Endothelial cell of umbilical vein (primary cell): ENCODE data around the gene TUBA1C. TPM values are rescaled to one million over a fixed set of nuclear protein-coding genes. Genes with fewer than 3 reads are reported as not detected.

Experiments
- BruUV-seq: library from RNA; stranded (reverse); fragments of 400-500 nt; replicated peaks from 2 replicates; lab custom pipeline; 2021; lab: Mats Ljungman, UMichigan
- CTCF ChIA-PET: fragments of 300-600, 350-600 bp; sonication (Branson Sonifier 250); formaldehyde crosslinking; loops from one replicate; lab custom pipeline; 2021; ENCODE audit warnings: antibody characterized with exemption, inconsistent platforms; lab: Charles Lee
- POLR2A ChIA-PET: fragments of 300-600, 350-600 bp; sonication (Branson Sonifier 250); formaldehyde crosslinking; loops from one replicate; lab custom pipeline; 2021; ENCODE audit warnings: antibody characterized with exemption, inconsistent platforms; lab: Charles Lee
- DNase-seq: peaks from one replicate; pipeline ENCODE4 v3.0.0-alpha.2; 2011; ENCODE audit warnings: low read depth, low spot score
- FAIRE-seq: peaks from 2 replicates; lab custom pipeline; 2011; peaks lifted over from hg19 to GRCh38; lab: Jason Lieb, UNC
- H2AFZ ChIP-seq: 2 replicates; pipeline ENCODE4 v1.6.0; 2012; ENCODE audit warnings: low read depth, low read length, control low read depth, inconsistent platforms
- H3K27ac ChIP-seq: 2 replicates; pipeline ENCODE4 v1.5.1; 2011; ENCODE audit warnings: low read depth, mild to moderate bottlenecking, control low read depth, low read length, moderate library complexity; ENCODE audit not compliant: insufficient read depth
- H3K27me3 ChIP-seq, 2 experiments: 2 replicates each; pipeline versions ENCODE4 v1.6.0 to v1.6.1; 2011; ENCODE audit warnings: low read length in 2 of 2, mixed read lengths in 1 of 2; ENCODE audit not compliant: control insufficient read depth in 2 of 2, insufficient read depth in 2 of 2
- H3K36me3 ChIP-seq, 2 experiments: 2 replicates in 1 of 2; 3 replicates in 1 of 2; pipeline ENCODE4 v1.5.1; 2011; ENCODE audit warnings: low read length in 2 of 2, mild to moderate bottlenecking in 1 of 2, moderate library complexity in 1 of 2; ENCODE audit not compliant: control insufficient read depth in 2 of 2, insufficient read depth in 2 of 2; ENCODE audit errors: extremely low read depth in 1 of 2
- H3K4me1 ChIP-seq: 3 replicates; pipeline ENCODE4 v1.5.1; 2011; ENCODE audit warnings: mild to moderate bottlenecking, low read length; ENCODE audit not compliant: control insufficient read depth, insufficient read depth; ENCODE audit errors: extremely low read depth
- H3K4me2 ChIP-seq: 2 replicates; pipeline ENCODE4 v1.6.1; 2011; ENCODE audit warnings: low read length, control low read depth, mixed read lengths; ENCODE audit not compliant: insufficient read depth
- H3K4me3 ChIP-seq, 3 experiments: fragments of 200-600 bp in 1 of 3; sonication (generic), shearing (Covaris generic) in 1 of 3; replicated peaks in 1 of 3; 2 replicates each; pipeline ENCODE4 v1.5.1; 2011 to 2016; ENCODE audit warnings: control low read depth in 3 of 3, low read length in 3 of 3, mild to moderate bottlenecking in 2 of 3, inconsistent platforms in 1 of 3, low read depth in 1 of 3, moderate library complexity in 1 of 3; ENCODE audit not compliant: insufficient read depth in 1 of 3
- H3K79me2 ChIP-seq: 2 replicates; pipeline ENCODE4 v1.6.0; 2012; ENCODE audit warnings: low read length, inconsistent platforms; ENCODE audit not compliant: control insufficient read depth, insufficient read depth
- H3K9ac ChIP-seq: replicated peaks from 2 replicates; pipeline ENCODE3; 2011; ENCODE audit warnings: low read length, control low read depth; ENCODE audit not compliant: insufficient read depth; ENCODE audit errors: extremely low read depth
- H3K9me1 ChIP-seq: replicated peaks from 3 replicates; pipeline ENCODE4 v1.6.0; 2011; ENCODE audit warnings: mild to moderate bottlenecking, low read length; ENCODE audit not compliant: control insufficient read depth, insufficient read depth; ENCODE audit errors: extremely low read depth
- H3K9me3 ChIP-seq: replicated peaks from 2 replicates; pipeline ENCODE4 v1.5.1; 2012; ENCODE audit warnings: low read length, inconsistent platforms; ENCODE audit not compliant: control insufficient read depth, insufficient read depth
- H4K20me1 ChIP-seq: replicated peaks from 2 replicates; pipeline ENCODE3; 2011; ENCODE audit warnings: mild to moderate bottlenecking, low read length; ENCODE audit not compliant: control insufficient read depth, insufficient read depth; ENCODE audit errors: extremely low read depth
- EZH2 ChIP-seq: IDR thresholded peaks from 2 replicates; pipeline ENCODE4 v1.6.1; 2012; ENCODE audit warnings: borderline replicate concordance, low read depth, mild to moderate bottlenecking, moderate library complexity, low read length, inconsistent platforms; ENCODE audit not compliant: severe bottlenecking
- FOS ChIP-seq: IDR thresholded peaks from 2 replicates; pipeline ENCODE4 v1.6.1; 2011; ENCODE audit warnings: mild to moderate bottlenecking, low read length, moderate library complexity, borderline replicate concordance; ENCODE audit not compliant: insufficient read depth
- GATA2 ChIP-seq: IDR thresholded peaks from 2 replicates; pipeline ENCODE4 v1.7.0; 2011; ENCODE audit warnings: low read depth, mild to moderate bottlenecking, moderate library complexity, mixed read lengths, low read length; ENCODE audit not compliant: insufficient read length, insufficient read depth
- JUN ChIP-seq: IDR thresholded peaks from 2 replicates; pipeline ENCODE4 v1.6.1; 2011; ENCODE audit warnings: borderline replicate concordance, low read depth; ENCODE audit not compliant: insufficient read length, insufficient read depth
- MYC ChIP-seq: IDR thresholded peaks from one replicate; pipeline ENCODE4 v1.6.1; 2011; ENCODE audit warnings: mild to moderate bottlenecking, low read depth, low read length
- POLR2A ChIP-seq: IDR thresholded peaks from 2 replicates; pipeline ENCODE4 v1.6.1; 2012; ENCODE audit warnings: low read depth, mild to moderate bottlenecking, control low read depth, low read length
- POLR2AphosphoS5 ChIP-seq: IDR thresholded peaks from 2 replicates; pipeline ENCODE4 v1.6.1; 2012; ENCODE audit warnings: low read depth, mild to moderate bottlenecking, control low read depth, low read length, moderate library complexity; ENCODE audit not compliant: insufficient read depth
- dilution Hi-C: fragments of 300-500 bp; cut with MboI; formaldehyde crosslinking; loops from one replicate; pipeline ENCODE4 v1.15.0; 2019; ENCODE audit warnings: low sequenced_read_pairs; ENCODE audit not compliant: extremely low pct_ligation_motif_present
- intact Hi-C: fragments of 100-400 bp; cut with micrococcal nuclease; formaldehyde crosslinking; loops from one replicate; pipeline ENCODE4 v1.10.0; 2022
- polyA plus RNA-seq, 4 experiments: library from polyadenylated mRNA; depleted of rRNA in 3 of 4; stranded (reverse) in 3 of 4; unstranded in 1 of 4; fragments of >200 nt; gene quantifications; 2 replicates each; pipeline versions ENCODE4 v1.2.1 to v1.2.3, GENCODE V29; 2011 to 2012; ENCODE audit warnings: missing spikeins in 1 of 4
- total RNA-seq: library from RNA; stranded (reverse); gene quantifications from 2 replicates; pipeline ENCODE4 v1.2.3, GENCODE V29; 2021
- TF ChIP-seq, protein P1 (sequence below): IDR thresholded peaks from 2 replicates; pipeline ENCODE4 v1.6.1; 2011; ENCODE audit not compliant: insufficient read depth, insufficient read length
- TF ChIP-seq, protein P2 (sequence below), 2 donors: IDR thresholded peaks; 1 replicate in 1 of 2; 2 replicates in 1 of 2; pipeline ENCODE4 v1.5.1; 2011; ENCODE audit warnings: low read length in 2 of 2, mild to moderate bottlenecking in 2 of 2, moderate library complexity in 2 of 2, control low read depth in 1 of 2, inconsistent platforms in 1 of 2, low read depth in 1 of 2; ENCODE audit not compliant: insufficient read depth in 1 of 2; ENCODE audit errors: extremely low read depth in 1 of 2

TUBA1C gene
- total and polyA plus RNA-seq, 2 donors (not counting 3 experiments of a cell fraction or from before 2014, with no cell fraction given), result 515 to 2,063 TPM

DNA sequence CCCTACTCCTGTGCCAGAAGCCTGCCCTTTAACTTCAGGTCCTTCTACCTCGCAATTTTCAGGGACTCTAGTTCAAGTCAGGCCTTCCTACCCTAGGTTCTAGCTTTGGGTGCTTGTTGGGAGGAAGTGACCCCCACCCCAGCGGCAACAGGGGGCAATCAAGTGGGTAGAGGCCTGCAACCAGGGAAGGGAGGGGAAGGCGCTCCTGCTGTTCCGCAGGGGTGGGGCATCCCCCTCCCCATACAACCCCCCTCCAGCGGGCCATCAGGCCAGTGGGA lies 29.9 kb downstream of the TUBA1C start:
- ChIA-PET CTCF (interaction anchor here (0.8 to 12.9 kb wide), 15 partner anchors 8 to 316 kb away, joined by 3 to 173 read pairs (median 4); partner anchors contain the start of gene DNAJC22), POLR2A (interaction anchor here (0.5 to 1.1 kb wide), 3 partner anchors 50 to 217 kb away, joined by 3 to 4 read pairs (median 3); partner anchors contain the start of gene SPATS2)
- no peaks in the 10 kb centered on the region for H3K9me3 ChIP-seq
- no peak overlapping the region for H2AFZ ChIP-seq
- no peak overlapping the region for H3K4me2 ChIP-seq
- FAIRE-seq (no peak), DNase-seq (no peak)
- no peaks in the 10 kb centered on the region for H3K36me3 ChIP-seq
- peaks cover 32 to 42% of the 10 kb centered on the region in 2 experiments for H3K27me3 ChIP-seq
- H3K27ac ChIP-seq, result no peak overlapping the region
- H3K4me3 ChIP-seq, result no peak overlapping the region
- TF ChIP-seq MYC (no peak), EZH2 (no peak), POLR2AphosphoS5 (no peak), GATA2 (no peak), POLR2A (no peak), JUN (no peak), FOS (no peak)
- TF ChIP-seq, protein P1, sequence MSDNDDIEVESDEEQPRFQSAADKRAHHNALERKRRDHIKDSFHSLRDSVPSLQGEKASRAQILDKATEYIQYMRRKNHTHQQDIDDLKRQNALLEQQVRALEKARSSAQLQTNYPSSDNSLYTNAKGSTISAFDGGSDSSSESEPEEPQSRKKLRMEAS, result no peak
- TF ChIP-seq, protein P2, sequence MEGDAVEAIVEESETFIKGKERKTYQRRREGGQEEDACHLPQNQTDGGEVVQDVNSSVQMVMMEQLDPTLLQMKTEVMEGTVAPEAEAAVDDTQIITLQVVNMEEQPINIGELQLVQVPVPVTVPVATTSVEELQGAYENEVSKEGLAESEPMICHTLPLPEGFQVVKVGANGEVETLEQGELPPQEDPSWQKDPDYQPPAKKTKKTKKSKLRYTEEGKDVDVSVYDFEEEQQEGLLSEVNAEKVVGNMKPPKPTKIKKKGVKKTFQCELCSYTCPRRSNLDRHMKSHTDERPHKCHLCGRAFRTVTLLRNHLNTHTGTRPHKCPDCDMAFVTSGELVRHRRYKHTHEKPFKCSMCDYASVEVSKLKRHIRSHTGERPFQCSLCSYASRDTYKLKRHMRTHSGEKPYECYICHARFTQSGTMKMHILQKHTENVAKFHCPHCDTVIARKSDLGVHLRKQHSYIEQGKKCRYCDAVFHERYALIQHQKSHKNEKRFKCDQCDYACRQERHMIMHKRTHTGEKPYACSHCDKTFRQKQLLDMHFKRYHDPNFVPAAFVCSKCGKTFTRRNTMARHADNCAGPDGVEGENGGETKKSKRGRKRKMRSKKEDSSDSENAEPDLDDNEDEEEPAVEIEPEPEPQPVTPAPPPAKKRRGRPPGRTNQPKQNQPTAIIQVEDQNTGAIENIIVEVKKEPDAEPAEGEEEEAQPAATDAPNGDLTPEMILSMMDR (IDR thresholded peaks at IDR 0.05; ENCODE audit: extremely low read depth in 1 of 2, insufficient read depth in 1 of 2, low read depth in 1 of 2, low read length in 2 of 2), result no peak
- H3K79me2 ChIP-seq, result no peaks in the 10 kb centered on the region
- H3K4me1 ChIP-seq, result peaks cover 3% of the 10 kb centered on the region
- no peaks in the 10 kb centered on the region for H3K9me1 ChIP-seq
- H3K9ac ChIP-seq, result no peak overlapping the region
- intact Hi-C loops, result no loop called here
- BruUV-seq, result no TSS peak
- dilution Hi-C loops, result no loop called here
- no peaks in the 10 kb centered on the region for H4K20me1 ChIP-seq
